MM.1S (cell line): ENCODE data around the gene MPO.

ENCODE experiments used
- DNase-seq: peaks from one replicate; pipeline ENCODE4 v3.0.0-alpha.2; 2015
- H2AFZ ChIP-seq: fragments of 300-600 bp; sonication (generic); 2 replicates; pipeline ENCODE4 v1.6.0; 2016; ENCODE audit warnings: antibody characterized with exemption, low read length
- H3F3A ChIP-seq: fragments of 300-600 bp; sonication (generic); 2 replicates; pipeline ENCODE4 v1.6.1; 2016; ENCODE audit warnings: mild to moderate bottlenecking, antibody characterized with exemption, low read length, moderate library complexity, mixed read lengths; ENCODE audit not compliant: insufficient read depth
- H3K27ac ChIP-seq: fragments of 300-600 bp; sonication (generic); 2 replicates; pipeline ENCODE4 v1.5.1; 2016; ENCODE audit warnings: mild to moderate bottlenecking, low read length
- H3K27me3 ChIP-seq: fragments of 300-600 bp; sonication (generic); replicated peaks from 2 replicates; pipeline ENCODE4 v1.6.0; 2016; ENCODE audit warnings: low read length; ENCODE audit not compliant: insufficient read depth
- H3K36me3 ChIP-seq: fragments of 300-600 bp; sonication (generic); replicated peaks from 2 replicates; pipeline ENCODE4 v1.6.1; 2016; ENCODE audit warnings: mild to moderate bottlenecking, low read length, mixed read lengths; ENCODE audit not compliant: insufficient read depth
- H3K4me1 ChIP-seq: fragments of 300-600 bp; sonication (generic); 2 replicates; pipeline ENCODE4 v1.6.1; 2016; ENCODE audit warnings: low read length, mixed read lengths
- H3K4me2 ChIP-seq: fragments of 300-600 bp; sonication (generic); 2 replicates; pipeline ENCODE4 v1.6.0; 2016; ENCODE audit warnings: low read depth, low read length
- H3K4me3 ChIP-seq: fragments of 300-600 bp; sonication (generic); 2 replicates; pipeline ENCODE4 v1.5.1; 2016; ENCODE audit warnings: low read length, mixed read lengths
- H3K79me2 ChIP-seq: fragments of 300-600 bp; sonication (generic); 2 replicates; pipeline ENCODE4 v1.6.1; 2016; ENCODE audit warnings: mixed run types, low read length, mixed read lengths
- H3K9ac ChIP-seq: fragments of 300-600 bp; sonication (generic); 2 replicates; pipeline ENCODE4 v1.6.1; 2016; ENCODE audit warnings: low read length, mixed read lengths
- H3K9me2 ChIP-seq: fragments of 300-600 bp; sonication (generic); replicated peaks from 2 replicates; pipeline ENCODE4 v1.6.1; 2016; ENCODE audit warnings: mild to moderate bottlenecking, low read length, mixed read lengths; ENCODE audit not compliant: insufficient read depth
- H3K9me3 ChIP-seq: fragments of 300-600 bp; sonication (generic); replicated peaks from 2 replicates; pipeline ENCODE4 v1.6.1; 2016; ENCODE audit warnings: mild to moderate bottlenecking, low read length, mixed read lengths; ENCODE audit not compliant: insufficient read depth
- H4K20me1 ChIP-seq: fragments of 300-600 bp; sonication (generic); 2 replicates; pipeline ENCODE4 v1.6.1; 2016; ENCODE audit warnings: mild to moderate bottlenecking, low read length, moderate library complexity, mixed read lengths; ENCODE audit not compliant: insufficient read depth
- CTCF ChIP-seq: fragments of 300-600 bp; sonication (generic); IDR thresholded peaks from 2 replicates; pipeline ENCODE4 v1.5.1; 2016; ENCODE audit warnings: antibody characterized with exemption, low read length, mixed read lengths
- EZH2 ChIP-seq: fragments of 300-600 bp; sonication (generic); optimal IDR thresholded peaks from 2 replicates; pipeline ENCODE3; 2017; ENCODE audit warnings: low read depth, mild to moderate bottlenecking, antibody characterized with exemption, low read length, mixed read lengths
- EZH2phosphoT487 ChIP-seq: fragments of 300-600 bp; sonication (generic); IDR thresholded peaks from 2 replicates; pipeline ENCODE4 v1.6.1; 2018; ENCODE audit warnings: antibody characterized with exemption, low read length

MPO gene

GRCh38 chr17:58267347-58268324, 13.1 kb downstream of the MPO start:
- Histone ChIP-seq H4K20me1 (no peaks in the 10 kb centered on the region), H3K4me1 (no peaks in the 10 kb centered on the region), H3K4me3 (no peak overlapping the region), H3K9ac (no peak overlapping the region), H3K36me3 (no peaks in the 10 kb centered on the region), H2AFZ (no peak overlapping the region), H3K27ac (no peak overlapping the region), H3K79me2 (no peaks in the 10 kb centered on the region), H3K27me3 (peaks cover 13% of the 10 kb centered on the region; the same call in 1 of the 2 replicates), H3K4me2 (no peak overlapping the region), H3K9me2 (no peaks in the 10 kb centered on the region), H3K9me3 (no peaks in the 10 kb centered on the region), H3F3A (no peaks in the 10 kb centered on the region)
- no peak for TF ChIP-seq CTCF
- no peak for TF ChIP-seq EZH2
- TF ChIP-seq EZH2phosphoT487: no peak
- no peak for DNase-seq

GRCh38 chr17:58265902-58266875, 14.5 kb downstream of the MPO start:
- Histone ChIP-seq H3K27ac (no peak overlapping the region), H3K9me2 (no peaks in the 10 kb centered on the region), H3K27me3 (peaks cover 21% of the 10 kb centered on the region), H3K79me2 (no peaks in the 10 kb centered on the region), H3K4me1 (no peaks in the 10 kb centered on the region), H3K4me2 (no peak overlapping the region), H3K9me3 (no peaks in the 10 kb centered on the region), H4K20me1 (no peaks in the 10 kb centered on the region), H3K9ac (no peak overlapping the region), H3K36me3 (no peaks in the 10 kb centered on the region), H2AFZ (no peak overlapping the region), H3F3A (no peaks in the 10 kb centered on the region), H3K4me3 (no peak overlapping the region)
- no peak for TF ChIP-seq CTCF
- no peak for TF ChIP-seq EZH2phosphoT487
- TF ChIP-seq EZH2: no peak
- DNase-seq: no peak

- Histone ChIP-seq H4K20me1 (no peaks in the 10 kb centered on the region), H3K27ac (no peak overlapping the region), H2AFZ (no peak overlapping the region), H3K36me3 (no peaks in the 10 kb centered on the region), H3K4me1 (no peaks in the 10 kb centered on the region), H3K4me2 (no peak overlapping the region), H3K27me3 (peaks cover 29% of the 10 kb centered on the region), H3K4me3 (no peak overlapping the region), H3K9me3 (no peaks in the 10 kb centered on the region), H3K9ac (no peak overlapping the region), H3F3A (no peaks in the 10 kb centered on the region), H3K9me2 (no peaks in the 10 kb centered on the region), H3K79me2 (no peaks in the 10 kb centered on the region)
- TF ChIP-seq CTCF: no peak
- no peak for TF ChIP-seq EZH2
- no peak for TF ChIP-seq EZH2phosphoT487
- DNase-seq: no peak
Observed at GRCh38 chr17:58265271-58265670, 15.5 kb downstream of the MPO start.
